HL-60/S4 treated with retinoic acid at 250 ng/mL for 4 days and 3 days (cell line): Measurements from ENCODE around the gene TEX35.

ENCODE experiments used
- in situ Hi-C: fragments of 300-500 bp; cut with MboI; formaldehyde crosslinking; loops from 2 replicates; pipeline ENCODE4 v1.7.0; 2022; ENCODE audit warnings: low sequenced_read_pairs

TEX35 gene

DNA sequence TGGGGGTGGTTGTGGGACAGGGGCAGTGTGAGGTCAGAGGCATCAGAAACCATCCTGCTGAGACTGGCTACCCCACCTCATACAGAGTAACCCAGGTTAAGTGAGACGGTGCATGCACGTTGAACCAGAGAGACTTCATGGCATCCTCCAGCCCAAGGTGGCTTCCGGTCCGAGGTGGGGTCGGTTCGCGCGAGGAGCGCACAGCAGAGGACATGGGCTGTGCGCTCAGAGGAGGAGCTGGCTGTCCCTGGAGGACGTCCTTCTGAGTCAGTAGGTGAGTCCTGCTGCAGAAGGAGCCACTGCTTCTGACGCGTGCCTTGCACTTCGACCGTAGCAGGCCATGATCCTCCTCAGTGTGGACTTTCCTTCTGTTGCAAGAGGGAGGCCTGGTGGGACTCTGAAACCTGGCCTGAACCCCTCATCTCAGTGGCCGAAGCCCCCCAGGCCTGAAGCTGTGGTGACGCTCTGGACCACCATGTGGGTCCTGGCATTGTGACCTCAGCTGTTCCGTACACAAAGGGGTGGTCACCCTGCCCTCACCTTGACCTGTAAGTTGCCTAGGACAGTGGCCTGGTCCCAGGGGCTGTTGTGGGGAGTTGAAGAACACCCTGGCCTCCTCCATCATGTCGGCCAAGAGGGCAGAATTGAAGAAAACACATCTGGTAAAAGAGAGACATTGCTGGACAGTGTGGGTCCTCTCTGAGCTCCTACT, at the start of gene TEX35:
TEX35 (plus strand) TSS at position 544 of the 712 bp plus-strand sequence; CDS start at position 624, 80 bp downstream.
- in situ Hi-C loops: no loop called here

DNA sequence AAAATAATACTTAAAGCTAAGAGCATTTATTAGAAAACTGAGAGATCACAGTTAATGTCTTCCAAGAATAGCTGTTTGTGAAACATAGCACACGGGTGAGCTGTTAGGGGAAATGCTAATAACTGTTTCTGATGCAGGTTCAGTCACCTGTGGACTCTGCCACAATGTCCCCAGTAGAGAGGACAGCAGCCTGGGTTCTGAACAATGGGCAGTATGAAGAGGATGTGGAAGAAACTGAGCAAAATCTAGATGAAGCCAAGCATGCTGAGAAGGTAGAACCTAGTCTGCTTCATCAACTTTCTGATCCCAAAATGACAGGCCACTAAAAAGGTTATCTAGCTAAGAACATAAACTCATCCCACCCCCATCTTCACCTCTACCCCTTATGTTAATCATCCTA, 48.8 kb upstream of the TEX35 start:
- in situ Hi-C loops: no loop called here

DNA sequence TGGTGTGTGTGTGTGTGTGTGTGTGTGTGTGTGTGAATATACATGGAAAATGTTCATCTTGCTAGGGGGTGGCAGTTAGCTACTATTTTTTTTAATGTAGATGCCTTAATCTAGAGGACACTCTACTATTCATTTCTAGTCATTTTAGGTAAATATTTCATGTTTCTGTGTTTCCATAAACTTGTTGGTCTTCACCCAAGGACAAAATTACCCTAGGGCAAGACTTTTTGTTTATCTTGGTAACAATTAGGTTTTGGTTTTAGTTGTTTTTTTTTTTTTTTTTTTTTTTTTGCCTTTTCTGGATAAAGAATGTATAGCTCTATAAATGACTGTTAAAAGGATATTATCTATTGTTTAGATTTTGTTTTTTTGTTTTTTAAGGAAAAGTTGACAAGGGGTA, 48.3 kb upstream of the TEX35 start:
- in situ Hi-C loops: no loop called here

DNA sequence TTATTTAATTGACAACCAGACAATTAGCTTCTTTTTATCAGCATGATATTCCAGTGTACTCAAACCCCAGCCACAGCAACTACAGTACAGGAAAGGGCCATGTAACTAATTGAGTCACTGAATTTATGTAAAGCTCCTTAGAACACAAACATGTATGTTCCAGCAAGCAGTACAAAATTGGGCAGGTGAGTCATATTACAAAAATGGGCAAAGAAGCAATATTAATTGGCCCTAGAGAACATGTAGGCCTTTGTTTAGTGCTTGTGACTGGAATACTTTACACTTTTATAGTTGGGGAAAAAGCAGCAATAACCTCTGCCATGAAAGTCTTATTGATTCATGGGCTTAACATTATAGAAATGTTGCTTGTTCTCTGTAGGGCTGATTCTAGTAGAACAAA, 47.9 kb upstream of the TEX35 start:
- in situ Hi-C loops: no loop called here

DNA sequence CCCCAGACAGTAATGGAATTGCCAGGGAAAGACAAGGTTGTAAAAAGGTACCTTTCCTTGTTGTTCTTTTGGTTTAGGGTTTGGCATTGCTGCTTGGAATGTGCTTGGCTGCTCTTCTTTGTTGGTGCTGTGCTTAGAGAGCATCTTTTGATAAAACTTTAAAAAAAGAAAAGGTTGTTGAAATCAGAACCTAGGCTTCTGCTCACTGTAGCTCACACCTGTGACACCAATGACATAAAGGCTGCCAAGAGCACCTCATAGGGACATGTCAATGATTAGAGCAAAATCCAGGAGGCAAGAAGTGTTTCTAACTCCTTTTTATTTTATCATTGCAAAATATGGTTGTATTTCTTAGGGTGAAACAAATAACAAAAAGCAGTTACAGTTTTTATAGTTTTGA, 45.1 kb upstream of the TEX35 start:
- in situ Hi-C loops: no loop called here

DNA sequence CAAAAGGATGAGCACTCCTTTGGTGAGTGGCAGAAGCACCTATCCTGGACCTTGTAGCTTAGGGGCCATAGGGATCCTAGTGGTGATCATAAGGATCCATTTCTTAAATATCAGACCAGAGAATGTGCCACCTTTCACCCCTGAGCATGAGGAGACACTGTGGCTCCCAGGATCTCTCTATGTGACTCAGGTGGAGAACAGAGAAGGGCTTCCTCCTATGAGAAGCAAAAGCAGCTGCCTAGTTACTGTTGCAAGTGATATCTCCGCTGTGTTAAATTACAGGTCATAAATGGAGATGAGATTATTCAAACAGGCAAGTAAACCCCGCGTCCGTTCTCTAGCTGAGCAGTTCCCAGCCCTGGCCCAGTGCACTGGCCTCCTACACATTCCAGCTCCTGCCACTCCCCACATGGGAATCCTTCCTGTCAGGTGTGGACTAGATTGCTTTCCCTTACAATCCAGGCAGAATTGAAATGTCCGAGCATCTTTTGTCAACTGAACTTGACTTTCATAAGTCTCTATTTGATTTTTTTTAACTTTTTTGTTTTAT, 42.4 kb upstream of the TEX35 start:
- in situ Hi-C loops: no loop called here

DNA sequence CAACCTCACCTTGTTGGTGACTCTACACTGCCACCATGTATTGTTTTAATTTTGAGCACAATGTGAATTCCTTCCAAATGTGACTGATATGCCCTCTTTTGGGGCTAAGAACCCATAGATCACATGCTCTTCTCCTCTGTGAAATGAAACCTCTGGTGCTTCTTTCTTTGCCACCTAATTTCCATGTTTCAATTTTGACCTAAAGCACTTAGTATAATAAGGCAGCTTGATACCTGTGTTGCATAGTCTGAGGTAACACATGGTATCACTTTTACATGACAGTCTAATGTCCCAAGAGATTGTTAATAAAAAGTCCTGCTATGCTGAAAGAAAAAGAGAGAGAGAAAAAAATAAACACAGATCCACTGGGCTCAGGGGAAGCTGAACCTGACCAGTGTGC, 40.4 kb upstream of the TEX35 start:
- in situ Hi-C loops: no loop called here

DNA sequence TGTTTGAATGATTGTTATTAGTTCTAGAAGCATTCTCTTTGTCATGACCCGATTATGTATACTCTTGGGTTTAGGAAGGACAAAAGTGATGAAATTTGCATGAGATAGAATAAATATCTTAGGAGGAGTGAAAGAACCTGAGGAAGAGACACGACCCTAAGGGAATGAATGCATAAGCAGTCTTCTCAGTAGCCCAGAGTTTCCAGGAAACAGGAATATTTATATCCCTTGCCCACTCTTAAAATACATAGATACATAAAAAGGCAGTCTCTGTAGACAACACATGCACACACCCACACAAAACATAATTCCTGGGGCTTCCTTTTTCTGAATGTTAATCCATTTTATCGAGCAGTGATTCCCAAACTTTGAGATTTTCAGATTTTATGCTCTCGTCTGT, 35.5 kb upstream of the TEX35 start:
- in situ Hi-C loops: no loop called here

DNA sequence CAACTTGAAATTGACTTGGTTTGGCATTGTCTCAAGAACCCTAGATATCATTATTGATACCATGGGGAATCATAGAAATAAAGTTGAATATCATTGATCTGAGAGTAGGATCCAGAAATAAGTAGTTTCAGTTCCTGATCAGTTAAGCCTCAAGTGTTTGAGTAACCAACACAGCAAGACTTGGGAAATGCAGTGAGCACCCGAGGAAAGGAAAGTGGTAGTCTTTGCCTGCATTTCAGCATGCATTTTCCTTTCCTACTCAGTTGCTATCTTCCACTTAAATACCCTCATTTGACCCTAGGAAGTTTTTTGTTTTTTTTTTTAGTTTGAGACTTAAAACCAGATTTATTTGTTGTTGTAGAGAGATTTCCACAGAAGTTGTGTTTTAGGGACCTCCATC, 35.1 kb upstream of the TEX35 start:
- in situ Hi-C loops: no loop called here

DNA sequence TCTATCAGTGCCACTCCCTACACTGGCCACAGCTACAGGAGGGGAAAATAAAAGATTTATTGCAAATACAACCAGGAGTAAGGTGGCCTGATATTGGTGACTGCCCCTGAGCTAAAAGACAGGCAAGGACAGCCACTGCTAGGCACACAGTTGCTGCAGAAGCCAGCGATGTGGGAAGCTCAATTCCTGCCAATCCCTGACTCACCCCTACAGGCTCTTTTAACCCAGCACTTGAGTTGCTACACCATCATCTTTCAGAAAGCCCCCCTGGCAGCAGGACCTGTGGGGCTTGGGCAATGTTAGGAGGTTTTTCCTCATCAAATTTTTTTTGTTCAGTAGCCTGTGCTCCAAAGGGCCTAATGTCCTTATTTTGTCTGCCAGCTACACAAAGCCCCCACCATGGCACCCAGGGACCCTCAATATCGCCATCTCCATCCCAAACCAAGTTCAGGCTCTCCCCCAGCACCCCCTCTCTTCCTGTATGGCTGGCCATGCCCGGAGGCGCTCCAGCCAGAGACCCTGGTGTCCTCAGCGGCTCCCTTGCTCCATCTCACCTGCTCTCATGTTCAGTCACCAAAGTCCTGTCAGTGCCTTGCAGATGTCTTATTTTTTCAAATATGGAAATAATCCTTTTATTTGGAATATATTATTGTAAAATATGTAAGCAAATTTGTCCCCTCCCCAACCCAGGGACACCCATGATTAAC, 29.5 kb upstream of the TEX35 start:
- in situ Hi-C loops: no loop called here

DNA sequence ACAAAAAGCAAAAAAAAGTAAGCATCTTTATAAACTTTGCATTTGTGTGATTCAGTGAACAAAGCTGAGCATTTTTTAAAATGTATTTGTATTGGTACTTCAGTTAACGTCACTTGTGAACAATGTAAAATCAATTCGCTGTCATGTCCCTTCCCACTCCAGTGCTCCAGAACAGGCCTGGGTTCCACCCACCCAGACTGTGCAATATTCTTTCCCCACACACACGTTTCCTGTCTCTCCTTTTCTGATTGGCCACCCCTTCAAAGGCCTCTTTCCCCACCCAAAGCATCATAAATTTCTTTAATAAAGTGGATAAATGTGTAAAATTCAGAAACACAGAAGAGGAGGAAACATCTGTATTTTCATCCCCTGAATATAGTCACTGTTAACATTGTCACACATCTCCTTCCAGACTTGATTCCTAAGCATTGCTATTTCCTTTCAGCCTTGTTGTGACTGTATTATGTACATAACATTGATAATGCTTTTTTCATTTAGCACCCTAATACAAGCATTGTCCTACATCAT, 28.1 kb upstream of the TEX35 start:
- in situ Hi-C loops: no loop called here

DNA sequence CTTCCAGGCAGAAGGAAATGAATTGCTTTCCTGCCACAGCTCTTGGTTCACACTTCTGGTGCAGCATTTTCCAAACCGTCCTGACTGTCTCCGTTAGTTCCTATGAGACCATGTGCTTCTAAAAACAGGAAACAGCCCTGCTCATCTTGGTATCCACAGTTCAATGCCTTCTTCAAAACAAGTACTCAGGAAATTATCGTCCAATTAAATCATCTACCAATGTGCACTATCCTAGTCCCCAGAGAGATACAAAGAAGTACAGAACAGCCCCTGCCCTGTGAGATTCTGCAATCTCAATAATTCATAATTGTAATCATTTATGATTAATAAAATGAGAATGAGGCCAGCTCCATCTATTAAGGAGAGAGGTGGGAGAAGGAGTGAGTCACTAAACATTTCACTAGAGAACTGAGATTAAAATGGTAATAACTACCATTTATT, 27.3 kb upstream of the TEX35 start:
- in situ Hi-C loops: no loop called here

DNA sequence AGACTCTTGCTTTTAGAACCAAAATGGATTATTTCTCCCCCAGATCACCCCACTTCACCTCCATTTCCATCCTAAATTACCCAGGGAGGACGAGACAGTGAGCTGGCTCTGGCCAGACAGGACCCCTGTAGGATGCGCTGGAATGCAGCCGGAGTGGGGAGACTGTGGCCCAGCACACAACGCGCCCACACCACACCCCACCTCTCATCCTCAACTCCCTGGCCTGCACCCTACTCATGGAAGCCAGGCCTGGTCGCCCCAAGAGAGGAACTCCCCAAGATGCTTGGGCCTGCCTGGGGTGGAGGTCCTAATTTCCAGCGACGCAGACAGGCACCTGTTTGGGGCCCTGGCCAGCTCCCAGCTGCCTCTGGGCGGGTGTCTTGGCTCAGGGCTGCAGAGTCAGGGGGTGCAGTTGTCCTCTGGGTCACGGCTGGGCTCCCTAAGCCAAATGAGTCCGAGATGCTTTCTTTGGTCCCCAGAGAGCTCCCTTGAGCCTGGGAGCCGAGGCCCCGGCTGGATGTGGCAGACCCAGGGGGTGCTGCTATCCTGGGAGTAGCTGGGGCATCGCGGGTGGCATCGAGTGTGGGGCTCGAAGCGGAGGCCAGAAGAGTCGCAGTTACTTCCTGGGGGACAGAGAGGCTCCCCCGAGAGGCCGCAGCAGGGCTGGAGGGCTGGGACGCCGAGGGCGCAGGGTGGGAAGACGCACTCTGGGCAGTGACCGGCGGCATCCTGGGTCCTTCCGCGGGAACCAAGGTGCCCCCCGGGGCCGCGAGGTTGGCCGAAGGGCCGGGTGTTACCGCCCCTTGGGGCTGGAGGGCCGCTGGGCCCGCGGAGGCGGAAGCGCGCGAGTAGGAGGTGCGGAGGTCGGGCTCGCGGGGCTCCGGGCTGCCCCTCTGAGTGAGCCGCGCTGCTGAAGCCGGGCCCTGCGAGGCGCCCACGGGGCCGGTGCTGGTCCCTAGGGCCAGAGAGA, 26.5 kb upstream of the TEX35 start:
- in situ Hi-C loops: no loop called here

DNA sequence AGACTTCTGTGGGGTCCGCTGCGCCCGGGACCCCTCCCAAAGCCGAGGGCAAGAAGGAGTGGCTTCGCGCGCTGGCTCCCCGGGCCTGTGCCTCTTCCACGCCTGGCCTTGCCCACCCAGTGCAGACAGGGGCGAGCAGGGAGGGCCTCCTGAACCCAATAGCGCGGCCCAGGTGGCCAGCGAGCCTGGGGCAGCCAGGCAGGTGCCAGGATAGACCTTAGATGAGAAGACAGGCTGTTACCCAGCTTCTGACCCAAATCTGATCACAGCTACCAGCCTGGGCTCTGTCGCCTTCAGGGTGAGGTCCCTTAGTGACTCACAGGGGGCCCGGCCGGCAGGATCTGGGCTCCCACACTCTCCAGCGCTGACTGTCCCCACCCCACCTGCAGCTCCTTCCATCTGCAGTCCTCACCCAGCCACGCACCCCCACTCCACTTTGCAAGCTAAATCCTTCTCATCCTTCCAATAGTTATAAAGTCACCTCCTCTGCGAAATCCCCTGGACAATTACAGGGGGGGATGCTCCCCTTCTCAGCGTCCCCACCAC, 25.8 kb upstream of the TEX35 start:
- in situ Hi-C loops: no loop called here

DNA sequence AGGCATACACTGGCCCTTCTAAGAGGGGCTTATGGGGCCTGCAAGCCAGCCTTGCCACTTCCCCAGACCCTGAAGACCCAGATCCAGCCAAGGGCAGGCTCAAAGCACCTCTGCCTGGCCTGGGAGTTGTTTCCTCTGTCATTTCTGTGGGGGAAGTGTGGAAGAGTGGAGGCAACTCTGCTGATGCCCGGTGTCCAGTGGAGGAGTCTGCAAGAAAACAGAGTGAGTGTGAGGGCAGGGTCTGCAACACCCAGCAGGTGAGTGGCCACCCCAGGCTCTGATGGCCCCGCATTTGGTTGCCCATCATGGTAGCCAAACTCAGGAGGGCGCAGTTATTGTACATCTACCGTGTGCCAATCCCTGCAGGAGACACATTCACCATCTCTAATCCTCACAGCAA, 24.5 kb upstream of the TEX35 start:
- in situ Hi-C loops: no loop called here

DNA sequence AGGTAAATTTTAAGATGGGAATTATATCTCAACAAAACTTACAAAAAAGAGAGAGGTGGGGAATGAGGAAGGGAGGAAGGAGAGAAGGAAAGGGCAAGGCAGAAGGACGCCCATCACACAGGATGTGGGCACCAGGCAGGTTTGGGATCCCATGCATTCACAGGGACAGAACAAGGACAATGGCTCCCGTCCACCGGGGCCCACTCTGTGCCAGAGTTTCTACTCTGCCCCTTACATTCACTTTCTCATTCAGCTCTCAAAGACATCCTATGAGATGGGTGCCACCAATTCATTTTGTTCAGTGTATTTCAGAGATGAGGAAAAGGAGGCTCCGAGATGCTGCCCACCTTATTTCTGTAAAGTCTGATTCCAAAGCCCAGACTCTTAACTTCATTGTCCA, 23.5 kb upstream of the TEX35 start:
- in situ Hi-C loops: no loop called here

DNA sequence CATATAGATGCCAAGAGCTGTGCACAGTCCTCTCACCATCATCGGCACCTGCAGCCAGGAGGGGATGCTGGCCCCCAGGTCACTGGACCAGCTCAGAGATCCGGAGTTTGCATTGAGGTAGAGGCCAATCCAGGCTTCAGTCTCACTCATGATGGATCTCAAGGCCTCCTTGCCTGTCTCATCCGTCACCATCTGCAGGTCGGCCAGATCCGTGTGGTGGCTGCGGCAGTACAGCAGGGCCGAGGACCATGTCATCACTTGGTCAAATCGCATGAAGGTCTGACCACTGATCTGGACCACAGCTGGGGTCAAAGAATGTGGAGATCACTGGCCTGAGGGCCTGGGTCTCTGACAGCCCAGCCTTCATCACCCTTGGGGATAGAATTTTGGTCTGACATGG, 22.8 kb upstream of the TEX35 start:
- in situ Hi-C loops: no loop called here

DNA sequence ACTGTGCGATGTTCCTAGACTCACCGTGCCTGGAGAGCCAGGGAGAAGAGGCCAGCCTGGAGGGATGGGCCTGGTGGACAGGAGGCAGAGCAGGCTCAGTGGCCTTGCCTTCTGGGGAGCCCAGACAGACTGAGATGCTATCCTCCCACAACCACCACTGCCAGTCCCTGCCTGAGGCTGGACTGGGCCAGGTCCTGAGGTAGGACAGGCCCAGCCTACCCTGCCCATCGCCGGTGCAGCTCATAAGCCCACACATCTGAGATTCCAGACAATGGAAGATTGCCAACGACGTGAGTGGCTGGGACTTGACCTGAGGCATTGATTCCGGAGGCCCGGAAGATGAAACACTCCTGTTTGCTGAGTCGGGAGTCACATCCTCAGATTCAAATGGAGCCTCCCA, 21.9 kb upstream of the TEX35 start:
- in situ Hi-C loops: no loop called here

DNA sequence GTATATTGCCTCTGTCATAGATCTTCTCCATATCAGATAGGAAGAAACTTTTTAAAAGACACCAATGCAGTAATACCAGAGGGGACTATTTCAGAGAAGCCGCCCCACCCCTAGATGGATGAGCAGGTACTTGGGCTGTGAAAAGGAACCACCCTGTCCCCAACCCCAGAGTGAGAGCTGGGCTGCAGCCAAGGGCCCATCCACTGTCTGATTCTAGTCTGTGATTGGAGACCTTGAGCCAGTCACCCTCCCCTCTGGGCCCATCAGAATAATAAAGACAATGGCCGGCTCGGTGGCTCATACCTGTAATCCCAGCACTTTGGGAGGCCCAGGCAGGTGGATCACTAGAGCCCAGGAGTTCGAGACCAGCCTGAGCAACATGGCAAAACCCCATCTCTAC, 21.2 kb upstream of the TEX35 start:
- in situ Hi-C loops: no loop called here

DNA sequence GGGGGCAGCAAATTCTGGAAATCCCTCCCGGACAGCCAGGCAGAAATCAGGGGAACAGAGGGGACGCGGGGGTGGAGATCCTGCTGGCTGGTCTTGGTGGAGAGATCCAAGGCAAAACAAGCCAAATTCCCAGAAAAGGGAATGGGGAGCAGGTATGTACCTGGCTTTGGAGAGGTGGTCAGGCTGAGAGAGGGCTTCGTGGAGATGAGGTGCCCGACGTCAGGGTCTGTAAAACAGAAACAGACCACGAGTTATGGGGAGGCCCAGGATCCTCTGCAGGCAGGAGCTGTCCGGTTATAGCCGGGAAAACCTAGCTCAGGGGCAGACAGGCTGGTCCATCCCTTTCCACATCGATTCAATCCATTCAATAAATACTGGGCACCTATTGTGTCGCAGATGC, 20.6 kb upstream of the TEX35 start:
- in situ Hi-C loops: no loop called here

DNA sequence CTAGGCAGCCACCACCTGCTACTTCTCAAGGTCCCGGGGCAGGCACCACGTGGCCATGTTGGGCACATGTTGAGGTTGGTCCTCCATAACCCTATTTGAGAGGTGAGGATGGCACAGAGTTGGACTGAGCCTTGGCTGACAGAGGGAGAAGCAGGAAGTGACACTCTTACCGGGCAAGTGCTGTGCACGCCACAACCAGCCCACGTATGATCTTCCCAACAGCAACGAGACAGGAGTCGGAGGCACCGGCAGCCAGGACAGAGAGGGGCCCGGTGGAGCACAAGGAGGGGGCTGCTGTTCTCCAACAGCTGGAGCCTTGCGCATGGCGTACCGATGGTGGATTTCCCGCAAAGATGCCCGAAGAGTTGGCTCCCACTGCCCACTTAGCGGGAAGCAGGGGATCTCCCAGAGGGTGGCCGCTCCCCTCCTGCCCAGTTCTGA, 19.6 kb upstream of the TEX35 start:
- in situ Hi-C loops: no loop called here
